ENCODE data around the gene NTM. TPM values are rescaled to one million over a fixed set of nuclear protein-coding genes. Genes with fewer than 3 reads are reported as not detected.
A peak's percentile ranks its signal among the peaks of the same experiment; 100 is the strongest.

Gene NTM
- total and polyA plus RNA-seq, 2 donors (not counting 1 experiment from before 2014, with no cell fraction given) = 12.3 to 28.6 TPM

DNA sequence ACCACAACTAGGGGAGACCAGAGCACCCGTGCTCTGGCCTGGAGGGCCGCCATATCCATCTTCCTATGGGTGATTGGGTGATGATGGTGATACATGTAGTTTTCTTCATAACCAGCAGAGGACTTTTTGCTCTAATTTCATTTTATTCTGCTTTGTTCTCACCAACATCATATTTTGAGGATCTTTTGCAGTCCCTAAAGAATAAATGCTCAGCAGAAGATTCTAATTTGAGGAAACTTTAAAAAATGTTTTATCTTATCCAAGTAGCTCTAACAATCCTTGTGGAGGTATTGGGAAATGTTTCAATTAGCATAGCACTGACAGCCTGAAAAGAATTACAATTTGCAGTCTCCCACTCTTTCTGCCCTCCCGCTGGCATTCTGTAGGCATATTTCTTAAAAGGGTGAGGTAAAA lies 544.0 kb downstream of the NTM start:
- Histone ChIP-seq H3K4me3 (replicated peaks in 1 of 4; ENCODE audit: control extremely low read depth in 1 of 4, insufficient read depth in 1 of 4, low read depth in 3 of 4, low read length in 4 of 4) (no peak overlapping the region), H3K79me2 (ENCODE audit: control insufficient read depth, insufficient read depth, low read length) (peaks cover 29% of the 10 kb centered on the region), H3K36me3 (ENCODE audit: control insufficient read depth, insufficient read depth, low read length) (no peaks in the 10 kb centered on the region), H4K20me1 (ENCODE audit: control insufficient read depth, extremely low read depth, insufficient read depth, low read length) (no peaks in the 10 kb centered on the region), H3K27me3 (ENCODE audit: control insufficient read depth, insufficient read depth, low read length) (no peaks in the 10 kb centered on the region), H3K9ac (ENCODE audit: insufficient read depth, low read length) (no peak overlapping the region), H3K9me3 (ENCODE audit: control insufficient read depth, insufficient read depth, low read depth, low read length) (no peaks in the 10 kb centered on the region), H3K27ac (ENCODE audit: insufficient read depth, low read length) (no peak overlapping the region), H3K4me1 (ENCODE audit: control insufficient read depth, extremely low read depth, insufficient read depth, low read length) (peaks cover 6% of the 10 kb centered on the region), H3K4me2 (ENCODE audit: extremely low read depth, insufficient read depth, low read length) (no peak overlapping the region), H2AFZ (ENCODE audit: low read length) (no peak overlapping the region)
- DNase-seq (ENCODE audit: low read depth in 2 of 2) = peak in 1 of 2 donors; percentile 48
- peak; percentile 29 to 39 for TF ChIP-seq CTCF (conservative IDR thresholded peaks at IDR 0.05 in 1 of 2, IDR thresholded peaks at IDR 0.05 in 1 of 2; ENCODE audit: low read depth in 1 of 2, low read length in 2 of 2)
- no peak for TF ChIP-seq EZH2 (IDR thresholded peaks at IDR 0.05; ENCODE audit: low read length, missing control alignments)

DNA sequence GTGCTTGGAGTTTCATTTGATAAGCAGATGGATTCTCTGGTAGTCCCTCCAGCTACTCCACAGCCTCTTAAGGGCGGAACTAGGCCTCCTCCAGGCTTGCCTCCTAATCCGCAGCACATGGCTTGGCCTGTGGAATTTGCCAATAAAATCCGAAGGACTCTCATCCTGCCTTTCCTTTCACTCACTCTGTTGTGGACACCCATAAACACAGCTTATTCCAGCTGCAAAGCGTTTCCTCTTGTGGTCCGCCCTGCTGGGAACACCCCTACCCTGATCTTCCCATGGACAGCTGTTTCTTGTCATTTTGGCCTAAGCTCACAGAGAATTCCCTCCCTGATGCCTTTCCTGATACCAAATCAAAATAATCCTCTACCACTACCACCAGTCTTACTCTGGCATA lies 546.2 kb downstream of the NTM start:
- no peak overlapping the region for H3K4me3 ChIP-seq (replicated peaks in 1 of 4; ENCODE audit: control extremely low read depth in 1 of 4, insufficient read depth in 1 of 4, low read depth in 3 of 4, low read length in 4 of 4)
- H4K20me1 ChIP-seq (ENCODE audit: control insufficient read depth, extremely low read depth, insufficient read depth, low read length) = no peaks in the 10 kb centered on the region
- H3K36me3 ChIP-seq (ENCODE audit: control insufficient read depth, insufficient read depth, low read length) = no peaks in the 10 kb centered on the region
- no peak overlapping the region for H3K27ac ChIP-seq (ENCODE audit: insufficient read depth, low read length)
- H3K9me3 ChIP-seq (ENCODE audit: control insufficient read depth, insufficient read depth, low read depth, low read length) = no peaks in the 10 kb centered on the region
- H3K4me2 ChIP-seq (ENCODE audit: extremely low read depth, insufficient read depth, low read length) = no peak overlapping the region
- H3K27me3 ChIP-seq (ENCODE audit: control insufficient read depth, insufficient read depth, low read length) = no peaks in the 10 kb centered on the region
- peaks cover 16% of the 10 kb centered on the region for H3K79me2 ChIP-seq (ENCODE audit: control insufficient read depth, insufficient read depth, low read length)
- TF ChIP-seq EZH2 (IDR thresholded peaks at IDR 0.05; ENCODE audit: low read length, missing control alignments) = no peak
- TF ChIP-seq CTCF (conservative IDR thresholded peaks at IDR 0.05 in 1 of 2, IDR thresholded peaks at IDR 0.05 in 1 of 2; ENCODE audit: low read depth in 1 of 2, low read length in 2 of 2) = no peak
- DNase-seq (ENCODE audit: low read depth in 2 of 2) = peak in 1 of 2 donors; percentile 62
- no peak overlapping the region for H3K9ac ChIP-seq (ENCODE audit: insufficient read depth, low read length)
- no peak overlapping the region for H2AFZ ChIP-seq (ENCODE audit: low read length)
- peaks cover 2% of the 10 kb centered on the region for H3K4me1 ChIP-seq (ENCODE audit: control insufficient read depth, extremely low read depth, insufficient read depth, low read length)

DNA sequence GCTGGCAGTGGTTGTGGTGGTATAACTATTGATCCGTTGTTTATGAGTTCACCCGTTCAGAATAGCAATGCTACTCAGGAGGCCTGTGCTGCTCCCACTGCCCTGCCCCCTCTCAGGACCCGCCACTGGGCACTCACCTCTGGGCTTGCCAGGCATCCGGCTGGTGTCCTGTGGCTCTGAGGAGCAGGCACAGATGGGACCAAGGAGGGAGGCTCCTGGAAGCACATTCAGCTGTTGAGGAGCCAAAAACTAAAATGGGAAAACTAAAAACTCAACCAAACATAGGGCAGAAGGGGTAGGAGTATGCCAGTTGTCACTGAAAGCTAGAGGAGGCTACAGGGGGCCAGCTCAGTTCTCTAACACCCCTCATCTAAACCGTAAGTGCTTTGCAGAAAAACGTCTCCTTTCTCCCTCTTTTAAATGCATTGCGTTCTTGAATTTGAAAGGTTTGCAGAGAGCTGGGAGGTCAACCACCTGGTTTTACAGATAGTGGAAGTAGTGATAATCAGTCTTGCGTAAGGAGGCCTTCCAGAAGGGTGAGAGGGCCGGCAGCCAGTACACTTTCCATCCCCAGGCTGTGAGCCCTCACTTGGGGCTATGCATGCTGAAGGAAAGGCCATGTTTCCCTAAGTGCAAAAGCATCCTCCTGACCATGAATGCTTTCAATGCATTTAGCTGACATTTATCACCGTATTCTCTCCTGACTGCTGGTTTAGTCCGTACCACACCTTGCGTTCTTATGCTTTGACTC lies 547.4 kb downstream of the NTM start:
- no peak overlapping the region for H3K4me2 ChIP-seq (ENCODE audit: extremely low read depth, insufficient read depth, low read length)
- no peak overlapping the region for H3K4me3 ChIP-seq (replicated peaks in 1 of 4; ENCODE audit: control extremely low read depth in 1 of 4, insufficient read depth in 1 of 4, low read depth in 3 of 4, low read length in 4 of 4)
- no peak overlapping the region for H3K27ac ChIP-seq (ENCODE audit: insufficient read depth, low read length)
- H3K36me3 ChIP-seq (ENCODE audit: control insufficient read depth, insufficient read depth, low read length) = no peaks in the 10 kb centered on the region
- peaks cover 12% of the 10 kb centered on the region for H3K79me2 ChIP-seq (ENCODE audit: control insufficient read depth, insufficient read depth, low read length)
- H3K9ac ChIP-seq (ENCODE audit: insufficient read depth, low read length) = no peak overlapping the region
- DNase-seq (ENCODE audit: low read depth in 2 of 2) = no peak
- H3K27me3 ChIP-seq (ENCODE audit: control insufficient read depth, insufficient read depth, low read length) = no peaks in the 10 kb centered on the region
- TF ChIP-seq EZH2 (IDR thresholded peaks at IDR 0.05; ENCODE audit: low read length, missing control alignments) (no peak), CTCF (conservative IDR thresholded peaks at IDR 0.05 in 1 of 2, IDR thresholded peaks at IDR 0.05 in 1 of 2; ENCODE audit: low read depth in 1 of 2, low read length in 2 of 2) (no peak)
- no peaks in the 10 kb centered on the region for H3K4me1 ChIP-seq (ENCODE audit: control insufficient read depth, extremely low read depth, insufficient read depth, low read length)
- H2AFZ ChIP-seq (ENCODE audit: low read length) = no peak overlapping the region
- H4K20me1 ChIP-seq (ENCODE audit: control insufficient read depth, extremely low read depth, insufficient read depth, low read length) = no peaks in the 10 kb centered on the region
- no peaks in the 10 kb centered on the region for H3K9me3 ChIP-seq (ENCODE audit: control insufficient read depth, insufficient read depth, low read depth, low read length)
